ENCODE results near the gene FCGR3A. TPM values are rescaled to one million over a fixed set of nuclear protein-coding genes. Genes with fewer than 3 reads are reported as not detected.
A peak's percentile ranks its signal among the peaks of the same experiment; 100 is the strongest.
"Not testable (repeated sequence)": the region's sequence is repeated elsewhere in the genome, so short reads cannot be mapped to it uniquely, and the experiment has no call there.

FCGR3A gene
- total and polyA plus RNA-seq, 2 of the 4 experiments (the other 2 are of a cell fraction) = not detected

DNA sequence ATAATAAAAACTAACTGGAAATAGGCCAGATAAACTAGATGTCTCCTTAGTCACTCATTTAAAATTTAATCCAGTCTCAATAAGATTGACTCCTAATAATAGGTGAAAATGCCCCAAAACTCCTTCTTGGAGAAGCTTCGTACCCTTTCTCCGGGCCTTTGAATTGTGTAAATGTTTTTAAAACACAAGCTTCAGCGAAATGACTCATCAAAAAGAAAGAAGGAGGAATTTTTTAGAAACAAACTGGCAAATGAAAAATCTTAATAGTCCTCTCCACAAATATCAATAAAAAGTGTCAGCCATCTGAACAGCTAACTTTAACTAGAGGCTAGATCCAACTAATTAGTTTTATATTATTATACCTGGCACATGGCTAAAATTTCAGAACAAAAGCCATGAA is 47.5 kb upstream of the FCGR3A start:
- H2BK20ac ChIP-seq (ENCODE audit: low read depth, low read length); H3K9me1 ChIP-seq (ENCODE audit: insufficient read depth, low read length); H4K5ac ChIP-seq (ENCODE audit: low read depth, low read length); H3K23ac ChIP-seq (ENCODE audit: low read depth, low read length); H3K79me1 ChIP-seq (ENCODE audit: low read depth in 1 of 2, low read length in 2 of 2); BruUV-seq (replicated peaks); H3K4me2 ChIP-seq (ENCODE audit: low read depth, low read length); H2AK9ac ChIP-seq (replicated peaks; ENCODE audit: low read depth, low read length, poor library complexity); H2AK5ac ChIP-seq (ENCODE audit: low read depth, low read length); H3K27me3 ChIP-seq (ENCODE audit: control insufficient read depth, insufficient read depth, low read length); H3K14ac ChIP-seq (replicated peaks; ENCODE audit: low read depth, low read length); POLR2A ChIA-PET (ENCODE audit: unreplicated experiment); in situ Hi-C loops (cut with MboI; ENCODE audit: low sequenced_read_pairs); CTCF ChIA-PET; H4K91ac ChIP-seq (ENCODE audit: insufficient read depth, low read depth, low read length); ATAC-seq (ENCODE audit: low read depth); H2BK120ac ChIP-seq (ENCODE audit: low read depth, low read length); H3K9ac ChIP-seq (ENCODE audit: low read depth, low read length); H4K20me1 ChIP-seq (ENCODE audit: insufficient read depth, low read length); H3K18ac ChIP-seq (ENCODE audit: low read depth, low read length); H2BK5ac ChIP-seq (ENCODE audit: low read depth, low read length, poor library complexity, severe bottlenecking); DNase-seq; H4K8ac ChIP-seq (ENCODE audit: low read depth in 2 of 2, low read length in 2 of 2); H2AFZ ChIP-seq (replicated peaks; ENCODE audit: low read length, poor library complexity); H3K4ac ChIP-seq (ENCODE audit: low read depth, low read length); intact Hi-C loops (cut with micrococcal nuclease); H3K56ac ChIP-seq (ENCODE audit: extremely low read depth, insufficient read depth, low read length); H3K4me1 ChIP-seq (ENCODE audit: control insufficient read depth, insufficient read depth, low read length); H2BK15ac ChIP-seq (ENCODE audit: low read depth, low read length); H3K27ac ChIP-seq (ENCODE audit: insufficient read depth, low read length); H3K9me3 ChIP-seq (ENCODE audit: control insufficient read depth, insufficient read depth, low read length); H3K4me3 ChIP-seq (ENCODE audit: insufficient read depth, low read depth, low read length); H3K36me3 ChIP-seq (ENCODE audit: control insufficient read depth, insufficient read depth, low read length); dilution Hi-C loops (cut with HindIII; ENCODE audit: low sequenced_read_pairs, unreplicated experiment): not testable (repeated sequence)
- no CpG with 5 or more reads among the region's 3 CpGs for WGBS, 2 experiments (ENCODE audit: extremely low coverage in 2 of 2, insufficient read length in 1 of 2)

DNA sequence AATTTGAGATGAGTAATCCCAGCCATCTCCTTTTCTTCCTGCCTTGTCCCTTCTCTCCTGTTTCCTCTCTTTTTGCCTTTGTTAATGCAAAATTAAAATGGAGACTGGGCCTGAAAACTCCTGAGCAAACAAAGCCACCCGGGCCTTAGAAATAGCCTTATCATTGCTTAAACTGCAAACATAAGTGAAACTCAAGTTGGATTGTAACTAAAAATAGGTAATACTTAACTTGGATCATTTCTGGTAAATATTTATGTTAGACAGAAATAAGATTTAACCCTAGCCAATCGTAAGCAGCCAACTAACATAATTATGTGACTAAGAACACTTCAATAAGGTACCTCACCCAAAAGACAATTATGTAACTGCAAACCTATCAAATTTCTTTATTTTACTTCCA is 46.0 kb upstream of the FCGR3A start:
- H2AFZ ChIP-seq (replicated peaks; ENCODE audit: low read length, poor library complexity); H3K56ac ChIP-seq (ENCODE audit: extremely low read depth, insufficient read depth, low read length); H3K9ac ChIP-seq (ENCODE audit: low read depth, low read length); ATAC-seq (ENCODE audit: low read depth); H3K9me3 ChIP-seq (ENCODE audit: control insufficient read depth, insufficient read depth, low read length); H3K4me1 ChIP-seq (ENCODE audit: control insufficient read depth, insufficient read depth, low read length); H3K4me3 ChIP-seq (ENCODE audit: insufficient read depth, low read depth, low read length); H4K5ac ChIP-seq (ENCODE audit: low read depth, low read length); H2AK9ac ChIP-seq (replicated peaks; ENCODE audit: low read depth, low read length, poor library complexity); H2BK20ac ChIP-seq (ENCODE audit: low read depth, low read length); H3K27ac ChIP-seq (ENCODE audit: insufficient read depth, low read length); H4K20me1 ChIP-seq (ENCODE audit: insufficient read depth, low read length); in situ Hi-C loops (cut with MboI; ENCODE audit: low sequenced_read_pairs); H3K36me3 ChIP-seq (ENCODE audit: control insufficient read depth, insufficient read depth, low read length); CTCF ChIA-PET; H3K4ac ChIP-seq (ENCODE audit: low read depth, low read length); H4K91ac ChIP-seq (ENCODE audit: insufficient read depth, low read depth, low read length); H2BK15ac ChIP-seq (ENCODE audit: low read depth, low read length); POLR2A ChIA-PET (ENCODE audit: unreplicated experiment); H3K23ac ChIP-seq (ENCODE audit: low read depth, low read length); dilution Hi-C loops (cut with HindIII; ENCODE audit: low sequenced_read_pairs, unreplicated experiment); H3K4me2 ChIP-seq (ENCODE audit: low read depth, low read length); H3K18ac ChIP-seq (ENCODE audit: low read depth, low read length); intact Hi-C loops (cut with micrococcal nuclease); H3K14ac ChIP-seq (replicated peaks; ENCODE audit: low read depth, low read length); H3K27me3 ChIP-seq (ENCODE audit: control insufficient read depth, insufficient read depth, low read length); H2BK5ac ChIP-seq (ENCODE audit: low read depth, low read length, poor library complexity, severe bottlenecking); H3K9me1 ChIP-seq (ENCODE audit: insufficient read depth, low read length); H4K8ac ChIP-seq (ENCODE audit: low read depth in 2 of 2, low read length in 2 of 2); H3K79me1 ChIP-seq (ENCODE audit: low read depth in 1 of 2, low read length in 2 of 2); BruUV-seq (replicated peaks); H2AK5ac ChIP-seq (ENCODE audit: low read depth, low read length); H2BK120ac ChIP-seq (ENCODE audit: low read depth, low read length): not testable (repeated sequence)
- no CpG with 5 or more reads among the region's 2 CpGs for WGBS, 2 experiments (ENCODE audit: extremely low coverage in 2 of 2, insufficient read length in 1 of 2)
- peak; percentile 0 for DNase-seq

Data from IMR-90 (cell line).